GM12892 (cell line): ENCODE results near the gene RABL2A.
"Not testable (repeated sequence)": the region's sequence is repeated elsewhere in the genome, so short reads cannot be mapped to it uniquely, and the experiment has no call there.

Experiments used
- POLR2A ChIP-seq: IDR thresholded peaks from 2 replicates; pipeline ENCODE4 v1.6.1; 2011; ENCODE audit warnings: low read depth, low read length, control low read depth
- POLR2AphosphoS5 ChIP-seq: IDR thresholded peaks from 2 replicates; pipeline ENCODE4 v1.6.1; 2011; ENCODE audit warnings: low read depth, low read length, control low read depth

GRCh38 chr2:113597164-113597563, 29.9 kb upstream of the RABL2A start:
- TF ChIP-seq POLR2A, POLR2AphosphoS5: not testable (repeated sequence)
